GM18499 (cell line): Measurements from ENCODE around the gene CD82.
"Not testable (repeated sequence)": the region's sequence is repeated elsewhere in the genome, so short reads cannot be mapped to it uniquely, and the experiment has no call there.

ENCODE experiments used
- ATAC-seq: cut with Tn5 transposase; IDR thresholded peaks from one replicate; pipeline ENCODE4 v1.9.1; 2021; ENCODE audit warnings: moderate number of reproducible peaks; ENCODE audit not compliant: insufficient read depth, unreplicated experiment

Gene CD82

GRCh38 chr11:44627911-44628729 lies 62.7 kb downstream of the CD82 start:
- peak; percentile 64 for ATAC-seq

GRCh38 chr11:44628730-44629700 lies 63.6 kb downstream of the CD82 start:
- no peak for ATAC-seq

DNA sequence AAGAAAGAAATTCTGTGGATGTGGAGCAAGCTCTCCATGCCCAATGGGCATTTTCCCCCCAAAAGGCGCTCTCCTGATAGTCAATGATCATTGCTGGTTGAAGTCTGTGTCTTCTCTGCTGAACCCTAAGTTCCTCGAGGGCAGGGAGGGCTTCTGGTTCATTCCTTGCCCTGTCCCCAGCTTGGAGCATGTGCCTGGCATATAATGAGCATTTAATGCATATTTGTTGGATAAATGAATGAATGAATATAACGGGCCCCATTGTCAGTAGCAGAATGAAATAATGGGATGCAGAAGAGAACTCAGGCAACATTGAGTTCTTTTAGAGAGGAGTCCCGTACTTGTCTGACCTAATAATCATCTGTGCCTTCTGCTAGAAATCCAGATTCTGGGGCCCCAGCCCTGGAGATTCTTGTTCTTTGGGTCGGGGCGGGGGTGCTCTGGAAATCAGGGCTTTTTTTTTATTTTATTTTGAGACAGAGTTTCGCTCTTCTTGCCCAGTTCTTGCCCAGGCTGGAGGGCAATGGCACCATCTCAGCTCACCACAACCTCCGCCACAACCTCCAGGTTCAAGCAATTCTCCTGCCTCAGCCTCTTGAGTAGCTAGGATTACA lies 64.4 kb downstream of the CD82 start:
- ATAC-seq, result no peak

GRCh38 chr11:44630511-44631210 lies 65.2 kb downstream of the CD82 start:
- no peak for ATAC-seq

DNA sequence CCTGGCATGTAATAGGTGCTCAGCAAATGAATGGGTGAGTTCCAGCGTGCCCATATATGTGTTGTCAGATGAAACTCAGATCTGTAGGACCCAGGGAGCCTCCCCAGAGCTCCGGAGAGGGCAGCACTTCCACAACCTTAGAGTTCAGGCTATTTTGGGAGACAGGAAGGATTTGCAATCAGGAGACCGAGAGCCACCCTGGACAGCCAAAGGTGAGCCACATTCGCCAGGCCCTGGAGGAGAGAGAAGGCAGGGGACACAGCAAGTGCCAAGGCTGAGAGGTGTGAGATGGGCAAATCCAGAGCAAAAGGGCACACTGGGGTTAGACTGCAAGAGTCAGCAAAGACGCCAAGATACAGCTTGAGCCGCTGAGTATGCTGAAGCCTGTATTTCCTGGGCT lies 66.4 kb downstream of the CD82 start:
- ATAC-seq, result no peak

- ATAC-seq, result no peak
Observed at GRCh38 chr11:44632466-44633123, 67.1 kb downstream of the CD82 start.

- no peak for ATAC-seq
Observed at GRCh38 chr11:44633641-44634040, 68.2 kb downstream of the CD82 start.

DNA sequence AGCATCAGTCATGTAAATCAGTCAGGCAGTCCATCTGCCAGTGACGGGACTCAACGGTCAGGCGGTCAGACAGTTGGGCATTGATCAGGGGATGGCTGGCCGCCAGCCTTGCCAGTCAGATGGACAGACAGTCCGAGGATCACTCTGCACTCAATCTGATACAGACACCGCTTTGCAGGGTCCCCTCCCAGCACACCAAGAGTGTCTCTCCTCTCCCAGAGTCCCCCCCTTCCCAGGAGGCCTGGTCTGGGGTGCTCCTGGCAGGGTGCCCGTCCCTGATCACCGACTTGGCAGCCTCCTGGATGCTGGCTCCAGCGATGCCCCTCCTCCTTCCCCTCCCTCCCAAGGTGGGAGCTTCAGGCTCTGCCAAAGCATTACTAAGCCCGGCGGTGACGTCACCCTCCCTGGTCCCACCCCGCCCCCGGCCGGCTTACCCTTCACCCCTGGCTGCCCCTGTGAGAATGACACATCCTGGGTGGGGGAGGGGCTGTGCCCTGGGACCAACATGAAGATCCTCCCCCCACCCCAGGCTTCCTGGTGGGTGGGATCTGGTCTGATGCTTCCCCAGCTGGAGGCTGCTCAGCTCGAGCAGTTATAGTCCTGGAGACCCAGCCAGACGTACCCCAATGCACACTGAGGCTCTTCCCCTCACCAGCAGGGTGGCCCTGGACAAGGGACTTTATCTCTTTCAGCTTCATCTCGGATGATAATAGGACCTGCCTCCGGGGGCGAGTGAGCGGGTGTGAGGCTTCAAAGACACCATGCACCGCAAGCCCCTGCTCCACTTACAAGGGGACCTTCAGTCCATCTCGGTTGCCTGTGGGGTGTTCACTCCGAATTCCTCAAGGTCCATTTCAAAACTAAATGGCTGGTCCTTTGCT lies 69.2 kb downstream of the CD82 start:
- no peak for ATAC-seq

GRCh38 chr11:44637487-44637886 lies 72.0 kb downstream of the CD82 start:
- no peak for ATAC-seq

- no peak for ATAC-seq
Observed at GRCh38 chr11:44638032-44638431, 72.6 kb downstream of the CD82 start.

GRCh38 chr11:44643217-44643616 lies 77.8 kb downstream of the CD82 start:
- ATAC-seq, result no peak

GRCh38 chr11:44645827-44646226 lies 80.4 kb downstream of the CD82 start:
- ATAC-seq, result no peak

- ATAC-seq, result not testable (repeated sequence)
Observed at GRCh38 chr11:44647255-44647955, 81.9 kb downstream of the CD82 start.

- ATAC-seq, result no peak
Observed at GRCh38 chr11:44648109-44648508, 82.6 kb downstream of the CD82 start.

- no peak for ATAC-seq
Observed at GRCh38 chr11:44651535-44652155, 86.2 kb downstream of the CD82 start.

DNA sequence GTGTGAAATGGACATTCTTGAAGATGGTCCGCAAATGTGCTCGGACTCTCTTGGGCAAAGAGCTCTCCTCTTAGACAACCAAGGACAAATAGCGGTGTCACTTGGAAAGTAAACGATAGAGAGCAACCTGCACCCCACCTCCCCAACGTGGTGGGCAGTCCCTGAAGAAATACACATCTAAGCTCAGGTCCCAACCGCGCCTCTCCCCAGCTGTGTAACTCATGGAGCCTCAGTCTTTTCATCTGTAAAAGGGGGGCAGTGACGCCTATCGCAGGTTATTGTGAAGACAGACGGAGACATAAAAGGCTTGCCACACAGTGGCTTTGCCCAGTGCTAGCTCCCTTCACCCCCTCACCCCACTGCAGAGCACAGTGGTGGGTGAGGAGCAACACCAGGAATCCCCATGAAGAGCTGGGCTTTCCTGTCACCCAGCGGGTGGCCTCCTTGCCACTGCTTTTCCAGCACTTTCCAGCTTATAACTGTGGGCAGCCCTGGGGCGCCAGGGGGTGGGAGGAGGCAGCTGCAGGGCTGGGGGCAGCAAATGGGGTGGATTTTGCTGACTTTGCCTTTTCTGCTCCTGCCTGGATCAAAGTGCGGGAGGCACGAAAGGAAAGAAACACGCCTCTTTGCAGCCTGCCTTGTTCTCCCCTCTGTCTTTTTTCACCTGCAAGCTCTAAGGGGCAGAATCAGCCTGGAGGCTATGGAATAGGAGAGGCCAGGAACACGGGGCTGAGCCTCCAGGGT lies 87.6 kb downstream of the CD82 start:
- no peak for ATAC-seq

GRCh38 chr11:44654057-44654456 lies 88.6 kb downstream of the CD82 start:
- ATAC-seq, result no peak
